Activated CD8-positive, alpha-beta memory T cell treated with anti-CD3 and anti-CD28 coated beads for 4 hours (primary cell): ENCODE measurements around the gene GPATCH1.
"Not testable (repeated sequence)": the region's sequence is repeated elsewhere in the genome, so short reads cannot be mapped to it uniquely, and the experiment has no call there.

ENCODE experiments used
- DNase-seq, 2 donors: peaks; one replicate each; pipeline ENCODE4 v3.0.0-alpha.2; 2020; ENCODE audit warnings: low read depth in 2 of 2

GPATCH1 gene

GRCh38 chr19:33114312-33114711 is 33.3 kb downstream of the GPATCH1 start:
- no peak for DNase-seq

GRCh38 chr19:33117501-33117900 is 36.5 kb downstream of the GPATCH1 start:
- DNase-seq, result no peak

- no peak for DNase-seq
These were observed 37.7 kb downstream of the GPATCH1 start for GRCh38 chr19:33118643-33119042.

- DNase-seq, result no peak
These were observed 43.5 kb downstream of the GPATCH1 start for GRCh38 chr19:33124207-33125098.

GRCh38 chr19:33125929-33126388 is 45.0 kb downstream of the GPATCH1 start:
- DNase-seq, result peak; percentile 8 to 21

GRCh38 chr19:33126712-33127111 is 45.7 kb downstream of the GPATCH1 start:
- DNase-seq, result not testable (repeated sequence)

GRCh38 chr19:33129901-33130300 is 48.9 kb downstream of the GPATCH1 start:
- no peak for DNase-seq

- DNase-seq, result no peak
These were observed 49.5 kb downstream of the GPATCH1 start for GRCh38 chr19:33130433-33130832.

GRCh38 chr19:33132021-33132420 is 51.0 kb downstream of the GPATCH1 start, which contains the start of gene WDR88:
TSS of gene WDR88 (plus strand) at chr19:33132114. CDS start at chr19:33132170, 56 bp downstream.
- DNase-seq, result no peak

GRCh38 chr19:33132425-33132824 is 51.4 kb downstream of the GPATCH1 start:
- no peak for DNase-seq

- DNase-seq, result no peak
These were observed 52.6 kb downstream of the GPATCH1 start for GRCh38 chr19:33133438-33134031.

GRCh38 chr19:33134571-33135041 is 53.6 kb downstream of the GPATCH1 start:
- DNase-seq, result peak; percentile 18 to 42

GRCh38 chr19:33139165-33139564 is 58.2 kb downstream of the GPATCH1 start:
- DNase-seq, result no peak

- DNase-seq, result peak; percentile 25 to 32
These were observed 63.0 kb downstream of the GPATCH1 start for GRCh38 chr19:33143897-33144405.

GRCh38 chr19:33146209-33146608 is 65.2 kb downstream of the GPATCH1 start:
- DNase-seq, result no peak

GRCh38 chr19:33147538-33147937 is 66.6 kb downstream of the GPATCH1 start:
- DNase-seq, result no peak

- DNase-seq, result no peak
These were observed 70.0 kb downstream of the GPATCH1 start for GRCh38 chr19:33150852-33151518.

- DNase-seq, result no peak
These were observed 71.2 kb downstream of the GPATCH1 start for GRCh38 chr19:33152176-33152575.

- DNase-seq, result not testable (repeated sequence)
These were observed 71.6 kb downstream of the GPATCH1 start for GRCh38 chr19:33152625-33153024.

- not testable (repeated sequence) for DNase-seq
These were observed 73.3 kb downstream of the GPATCH1 start for GRCh38 chr19:33154313-33154712.

GRCh38 chr19:33156334-33156733 is 75.4 kb downstream of the GPATCH1 start:
- no peak for DNase-seq

- no peak for DNase-seq
These were observed 76.9 kb downstream of the GPATCH1 start for GRCh38 chr19:33157906-33158305.
